SU-DHL-6 (cell line): ENCODE data around the gene BIRC2.
A peak's percentile ranks its signal among the peaks of the same experiment; 100 is the strongest.

Source experiments
- H2AFZ ChIP-seq: fragments of 200-600 bp; sonication (generic); 2 replicates; pipeline ENCODE4 v1.6.1; 2014; ENCODE audit warnings: low read depth, mild to moderate bottlenecking, moderate library complexity, mixed read lengths, antibody characterized with exemption, low read length; ENCODE audit not compliant: severe bottlenecking
- H3F3A ChIP-seq: fragments of 200-600 bp; shearing (Covaris generic); 2 replicates; pipeline ENCODE4 v1.6.0; 2016; ENCODE audit warnings: antibody characterized with exemption, mild to moderate bottlenecking; ENCODE audit not compliant: insufficient read depth
- H3K27ac ChIP-seq: fragments of 200-600 bp; sonication (generic); 2 replicates; pipeline ENCODE4 v1.5.1; 2016; ENCODE audit warnings: low read depth, mild to moderate bottlenecking, low read length, moderate library complexity, mixed read lengths
- H3K27me3 ChIP-seq: fragments of 200-600 bp; sonication (generic), shearing (Covaris generic); 2 replicates; pipeline ENCODE4 v1.6.0; 2014; ENCODE audit warnings: mild to moderate bottlenecking, low read length
- H3K36me3 ChIP-seq: fragments of 200-600 bp; sonication (generic); 2 replicates; pipeline ENCODE4 v1.6.1; 2014; ENCODE audit warnings: mild to moderate bottlenecking, low read length, mixed read lengths
- H3K4me2 ChIP-seq: fragments of 300-600, 200-600 bp; shearing (Covaris generic), sonication (generic); 2 replicates; pipeline ENCODE4 v1.6.0; 2014; ENCODE audit warnings: low read length, low read depth, mild to moderate bottlenecking; ENCODE audit not compliant: poor library complexity, severe bottlenecking
- H3K4me3 ChIP-seq: fragments of 200-600 bp; sonication (generic); 2 replicates; pipeline ENCODE4 v1.5.1; 2014; ENCODE audit warnings: antibody characterized with exemption, low read length, mild to moderate bottlenecking, mixed read lengths; ENCODE audit not compliant: insufficient read depth, poor library complexity, severe bottlenecking
- H3K79me2 ChIP-seq: fragments of 200-600 bp; sonication (generic); 2 replicates; pipeline ENCODE4 v1.6.1; 2014; ENCODE audit warnings: mild to moderate bottlenecking, low read length, moderate library complexity; ENCODE audit not compliant: insufficient read depth
- H3K9ac ChIP-seq: fragments of 200-600 bp; sonication (generic); 2 replicates; pipeline ENCODE4 v1.7.0; 2014; ENCODE audit warnings: mild to moderate bottlenecking, low read length
- H3K9me2 ChIP-seq: fragments of 200-600 bp; sonication (generic); replicated peaks from 2 replicates; pipeline ENCODE4 v1.6.1; 2014; ENCODE audit warnings: low read length; ENCODE audit not compliant: insufficient read depth
- H3K9me3 ChIP-seq: fragments of 200-600 bp; sonication (generic); 2 replicates; pipeline ENCODE4 v1.6.1; 2014; ENCODE audit warnings: low read length, mixed read lengths; ENCODE audit not compliant: insufficient read depth
- H4K20me1 ChIP-seq: fragments of 200-600 bp; sonication (generic); 2 replicates; pipeline ENCODE4 v1.6.1; 2014; ENCODE audit warnings: low read depth, mild to moderate bottlenecking, antibody characterized with exemption, low read length, moderate library complexity, mixed read lengths
- CTCF ChIP-seq: fragments of 200-600 bp; sonication (generic); IDR thresholded peaks from one replicate; pipeline ENCODE4 v1.5.1; 2017; ENCODE audit warnings: antibody characterized with exemption, mild to moderate bottlenecking, low read length, moderate library complexity; ENCODE audit not compliant: insufficient read depth, poor library complexity, severe bottlenecking
- EZH2phosphoT487 ChIP-seq: fragments of 200-600 bp; sonication (generic), shearing (Covaris generic); conservative IDR thresholded peaks from 2 replicates; pipeline ENCODE4 v1.6.1; 2018; ENCODE audit warnings: mild to moderate bottlenecking, antibody characterized with exemption, low read length, moderate library complexity, mixed read lengths

BIRC2 gene

GRCh38 chr11:102422817-102423712 lies 76.1 kb downstream of the BIRC2 start:
- Histone ChIP-seq H3K4me3 (no peak overlapping the region), H3K9me2 (no peaks in the 10 kb centered on the region), H4K20me1 (peaks cover 12% of the 10 kb centered on the region; the same call in 1 of the 2 replicates), H3K36me3 (peaks cover 25% of the 10 kb centered on the region), H3K27ac (peak overlapping the region; percentile 61), H3F3A (peaks cover 36% of the 10 kb centered on the region), H3K27me3 (no peaks in the 10 kb centered on the region), H3K79me2 (peaks cover 100% of the 10 kb centered on the region), H2AFZ (no peak overlapping the region), H3K9me3 (no peaks in the 10 kb centered on the region), H3K9ac (no peak overlapping the region), H3K4me2 (peak overlapping the region; percentile 38)
- no peak for TF ChIP-seq EZH2phosphoT487
- TF ChIP-seq CTCF, result no peak

GRCh38 chr11:102423936-102424335 lies 76.9 kb downstream of the BIRC2 start:
- H3K4me2 ChIP-seq, result peak overlapping the region; percentile 11
- peak overlapping the region; percentile 61 for H3K27ac ChIP-seq
- no peak overlapping the region for H3K9ac ChIP-seq
- H3K4me3 ChIP-seq, result no peak overlapping the region
- no peaks in the 10 kb centered on the region for H3K9me2 ChIP-seq
- no peaks in the 10 kb centered on the region for H3K27me3 ChIP-seq
- peaks cover 36% of the 10 kb centered on the region for H3F3A ChIP-seq
- H3K9me3 ChIP-seq, result no peaks in the 10 kb centered on the region
- peaks cover 100% of the 10 kb centered on the region for H3K79me2 ChIP-seq
- H4K20me1 ChIP-seq, result peaks cover 12% of the 10 kb centered on the region; the same call in 1 of the 2 replicates
- TF ChIP-seq EZH2phosphoT487 (no peak), CTCF (no peak)
- H2AFZ ChIP-seq, result no peak overlapping the region
- peaks cover 18% of the 10 kb centered on the region for H3K36me3 ChIP-seq

GRCh38 chr11:102426000-102426399 lies 79.0 kb downstream of the BIRC2 start:
- H3K79me2 ChIP-seq, result peaks cover 94% of the 10 kb centered on the region
- no peak overlapping the region for H2AFZ ChIP-seq
- no peaks in the 10 kb centered on the region for H3K9me3 ChIP-seq
- no peaks in the 10 kb centered on the region for H3K9me2 ChIP-seq
- no peak overlapping the region for H3K4me2 ChIP-seq
- no peak overlapping the region for H3K4me3 ChIP-seq
- TF ChIP-seq EZH2phosphoT487 (no peak), CTCF (no peak)
- no peak overlapping the region for H3K27ac ChIP-seq
- H4K20me1 ChIP-seq, result peaks cover 12% of the 10 kb centered on the region; the same call in 1 of the 2 replicates
- H3K9ac ChIP-seq, result no peak overlapping the region
- H3F3A ChIP-seq, result peaks cover 56% of the 10 kb centered on the region
- H3K27me3 ChIP-seq, result no peaks in the 10 kb centered on the region
- H3K36me3 ChIP-seq, result peaks cover 13% of the 10 kb centered on the region; the same call in 1 of the 2 replicates
